GM23338 (cell line): ENCODE measurements around the gene DPP10. TPM values are rescaled to one million over a fixed set of nuclear protein-coding genes. Genes with fewer than 3 reads are reported as not detected.

Experiments used
- ATAC-seq: fragments of 200-7000 bp; cut with Tn5 transposase; 3 replicates; pipeline ENCODE4 v1.9.1; 2020
- DNase-seq: peaks from one replicate; pipeline ENCODE4 v3.0.0-alpha.2; 2015; ENCODE audit warnings: low spot score
- H2AFZ ChIP-seq: fragments of 200-600 bp; sonication (generic); 2 replicates; pipeline ENCODE4 v1.8.0; 2016; ENCODE audit warnings: antibody characterized with exemption, mild to moderate bottlenecking, moderate library complexity
- H3F3A ChIP-seq: fragments of 200-600 bp; sonication (generic); replicated peaks from 2 replicates; pipeline ENCODE4 v1.8.0; 2017; ENCODE audit warnings: antibody characterized with exemption, mixed run types, low read depth
- H3K27ac ChIP-seq: fragments of 200-600 bp; sonication (generic); 2 replicates; pipeline ENCODE4 v1.6.1; 2016; ENCODE audit warnings: low read depth
- H3K27me3 ChIP-seq: fragments of 200-600 bp; sonication (generic); 2 replicates; pipeline ENCODE4 v1.8.0; 2016; ENCODE audit warnings: mild to moderate bottlenecking, mixed run types, moderate library complexity; ENCODE audit not compliant: insufficient read depth
- H3K36me3 ChIP-seq: fragments of 200-600 bp; sonication (generic); 2 replicates; pipeline ENCODE4 v1.8.0; 2016; ENCODE audit warnings: mild to moderate bottlenecking; ENCODE audit not compliant: insufficient read depth
- H3K4me1 ChIP-seq: fragments of 200-600 bp; sonication (generic); 2 replicates; pipeline ENCODE4 v1.8.0; 2016; ENCODE audit warnings: mild to moderate bottlenecking, moderate library complexity; ENCODE audit not compliant: insufficient read depth
- H3K4me2 ChIP-seq: fragments of 200-600 bp; sonication (generic); 2 replicates; pipeline ENCODE4 v1.7.1; 2017; ENCODE audit warnings: mixed run types
- H3K4me3 ChIP-seq: fragments of 200-600 bp; sonication (generic); 2 replicates; pipeline ENCODE4 v1.6.1; 2016; ENCODE audit warnings: mixed run types
- H3K79me2 ChIP-seq: fragments of 200-600 bp; sonication (generic); replicated peaks from 2 replicates; pipeline ENCODE4 v1.8.0; 2017; ENCODE audit warnings: mild to moderate bottlenecking; ENCODE audit not compliant: insufficient read depth
- H3K9me2 ChIP-seq: fragments of 200-600 bp; sonication (generic); 2 replicates; pipeline ENCODE4 v1.8.0; 2017; ENCODE audit not compliant: insufficient read depth
- H4K20me1 ChIP-seq: fragments of 200-600 bp; sonication (generic); replicated peaks from 2 replicates; pipeline ENCODE4 v1.8.0; 2017; ENCODE audit warnings: mild to moderate bottlenecking; ENCODE audit not compliant: insufficient read depth
- H3K27ac Mint-ChIP-seq: 2 replicates; pipeline ENCODE4 v1.8.0; 2020; ENCODE audit warnings: inconsistent platforms, mild to moderate bottlenecking, moderate library complexity, mixed read lengths
- H3K27me3 Mint-ChIP-seq: 3 replicates; pipeline ENCODE4 v1.8.0; 2022; ENCODE audit warnings: low read depth, mild to moderate bottlenecking, moderate library complexity, mixed read lengths, inconsistent platforms; ENCODE audit not compliant: insufficient read depth, poor library complexity
- H3K36me3 Mint-ChIP-seq: 3 replicates; pipeline ENCODE4 v1.8.0; 2021; ENCODE audit warnings: low read depth, mild to moderate bottlenecking, inconsistent platforms, moderate library complexity, mixed read lengths
- H3K4me1 Mint-ChIP-seq: 3 replicates; pipeline ENCODE4 v1.8.0; 2020; ENCODE audit warnings: mild to moderate bottlenecking, inconsistent platforms, mixed read lengths
- H3K4me3 Mint-ChIP-seq: 3 replicates; pipeline ENCODE4 v1.8.0; 2021; ENCODE audit warnings: moderate library complexity, mild to moderate bottlenecking, inconsistent platforms, mixed read lengths
- H3K9me3 Mint-ChIP-seq: 3 replicates; pipeline ENCODE4 v1.8.0; 2020; ENCODE audit warnings: moderate library complexity, mild to moderate bottlenecking, inconsistent platforms, mixed read lengths
- CREB1 ChIP-seq: fragments of 250-450 bp; sonication (Bioruptor Pico); IDR thresholded peaks from 2 replicates; pipeline ENCODE4 v1.5.0; 2020; ENCODE audit warnings: low read depth, mild to moderate bottlenecking, moderate library complexity
- EZH2 ChIP-seq: fragments of 200-600 bp; sonication (generic); IDR thresholded peaks from one replicate; pipeline ENCODE4 v1.8.0; 2017; ENCODE audit warnings: antibody characterized with exemption, mild to moderate bottlenecking, low read depth; ENCODE audit not compliant: unreplicated experiment
- EZH2phosphoT487 ChIP-seq: fragments of 200-600 bp; sonication (generic); IDR thresholded peaks from one replicate; pipeline ENCODE4 v1.8.1; 2018; ENCODE audit warnings: antibody characterized with exemption; ENCODE audit not compliant: unreplicated experiment
- JUNB ChIP-seq: IDR thresholded peaks from one replicate; pipeline ENCODE4 v1.6.1; 2016; ENCODE audit warnings: antibody characterized with exemption; ENCODE audit not compliant: unreplicated experiment
- NANOG ChIP-seq: IDR thresholded peaks from 2 replicates; pipeline ENCODE4 v1.6.1; 2016; ENCODE audit warnings: antibody characterized with exemption, borderline replicate concordance
- POLR2AphosphoS5 ChIP-seq: IDR thresholded peaks from 2 replicates; pipeline ENCODE4 v1.6.1; 2016; ENCODE audit warnings: antibody characterized with exemption, low read depth
- STAT1 ChIP-seq: IDR thresholded peaks from one replicate; pipeline ENCODE4 v1.6.1; 2016; ENCODE audit warnings: antibody characterized with exemption; ENCODE audit not compliant: unreplicated experiment
- ZNF114 ChIP-seq: fragments of 250-450 bp; sonication (Bioruptor Pico); IDR thresholded peaks from 2 replicates; pipeline ENCODE4 v1.5.0; 2020; ENCODE audit warnings: mild to moderate bottlenecking, moderate library complexity
- ZNF331 ChIP-seq: fragments of 250-450 bp; sonication (Bioruptor Pico); IDR thresholded peaks from 2 replicates; pipeline ENCODE4 v1.5.0; 2020; ENCODE audit warnings: low read depth, mild to moderate bottlenecking, moderate library complexity
- polyA plus RNA-seq: library from polyadenylated mRNA; unstranded; fragments of >200 nt; fragmentation: Nextera tagmentation; extraction: Ambion mirVana; gene quantifications from 2 replicates; pipeline ENCODE4 v1.2.1, GENCODE V29; 2016
- total RNA-seq: library from RNA; depleted of rRNA; stranded (reverse); fragments of >200 nt; shearing (Covaris generic); gene quantifications from 2 replicates; pipeline ENCODE4 v1.2.3, GENCODE V29; 2014
- TF ChIP-seq, protein P1 (sequence below), 2 experiments: fragments of 200-600 bp in 1 of 2; sonication (generic) in 1 of 2; conservative IDR thresholded peaks; 2 replicates each; pipeline versions ENCODE4 v1.5.1 to v1.6.1; 2016 to 2017; ENCODE audit warnings: antibody characterized with exemption in 2 of 2, low read depth in 2 of 2, mild to moderate bottlenecking in 2 of 2, moderate library complexity in 1 of 2
- TF ChIP-seq, protein P2 (sequence below): IDR thresholded peaks from 2 replicates; pipeline ENCODE4 v1.6.1; 2016; ENCODE audit warnings: antibody characterized with exemption
- TF ChIP-seq, protein P3 (sequence below): IDR thresholded peaks from one replicate; pipeline ENCODE4 v1.6.1; 2018; ENCODE audit warnings: antibody characterized with exemption; ENCODE audit not compliant: unreplicated experiment

DPP10 gene
- total and polyA plus RNA-seq, 2 experiments from 2014 or later: 3.6 to 14.8 TPM

DNA sequence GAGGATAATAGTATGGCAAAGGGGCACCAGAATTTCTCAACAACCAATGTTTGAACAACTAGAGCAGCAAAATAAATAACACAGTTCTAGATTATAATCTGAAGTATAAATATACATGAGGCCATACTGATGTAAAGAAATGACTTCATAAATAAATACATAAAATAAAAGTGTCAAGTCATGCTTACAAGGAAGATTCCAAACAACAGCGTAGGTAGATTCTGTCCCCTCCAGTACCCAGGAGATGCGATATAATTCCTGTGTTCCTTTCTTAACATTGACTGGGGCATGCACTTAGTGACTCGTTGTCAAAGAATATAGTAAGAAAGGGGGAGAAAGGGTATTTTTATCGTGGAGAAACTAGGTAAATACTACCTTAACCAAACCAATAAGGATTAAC is 355.1 kb downstream of the DPP10 start:
- H3K36me3 ChIP-seq: no peaks in the 10 kb centered on the region
- no peaks in the 10 kb centered on the region for H3K4me1 ChIP-seq
- H3K4me2 ChIP-seq: no peak overlapping the region
- peaks cover 6% of the 10 kb centered on the region; the same call in 1 of the 2 replicates for H3K9me2 ChIP-seq
- no peaks in the 10 kb centered on the region for H4K20me1 ChIP-seq
- no peaks in the 10 kb centered on the region for H3F3A ChIP-seq
- no peaks in the 10 kb centered on the region for H3K4me1 Mint-ChIP-seq
- H3K27me3 ChIP-seq: no peaks in the 10 kb centered on the region
- TF ChIP-seq NANOG (no peak), CREB1 (CRISPR knock-in tag) (no peak), ZNF331 (CRISPR knock-in tag) (no peak), ZNF114 (CRISPR knock-in tag) (no peak), JUNB (no peak), EZH2phosphoT487 (no peak), STAT1 (no peak), POLR2AphosphoS5 (no peak), EZH2 (no peak)
- TF ChIP-seq, protein P1, sequence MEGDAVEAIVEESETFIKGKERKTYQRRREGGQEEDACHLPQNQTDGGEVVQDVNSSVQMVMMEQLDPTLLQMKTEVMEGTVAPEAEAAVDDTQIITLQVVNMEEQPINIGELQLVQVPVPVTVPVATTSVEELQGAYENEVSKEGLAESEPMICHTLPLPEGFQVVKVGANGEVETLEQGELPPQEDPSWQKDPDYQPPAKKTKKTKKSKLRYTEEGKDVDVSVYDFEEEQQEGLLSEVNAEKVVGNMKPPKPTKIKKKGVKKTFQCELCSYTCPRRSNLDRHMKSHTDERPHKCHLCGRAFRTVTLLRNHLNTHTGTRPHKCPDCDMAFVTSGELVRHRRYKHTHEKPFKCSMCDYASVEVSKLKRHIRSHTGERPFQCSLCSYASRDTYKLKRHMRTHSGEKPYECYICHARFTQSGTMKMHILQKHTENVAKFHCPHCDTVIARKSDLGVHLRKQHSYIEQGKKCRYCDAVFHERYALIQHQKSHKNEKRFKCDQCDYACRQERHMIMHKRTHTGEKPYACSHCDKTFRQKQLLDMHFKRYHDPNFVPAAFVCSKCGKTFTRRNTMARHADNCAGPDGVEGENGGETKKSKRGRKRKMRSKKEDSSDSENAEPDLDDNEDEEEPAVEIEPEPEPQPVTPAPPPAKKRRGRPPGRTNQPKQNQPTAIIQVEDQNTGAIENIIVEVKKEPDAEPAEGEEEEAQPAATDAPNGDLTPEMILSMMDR (conservative IDR thresholded peaks at IDR 0.05; ENCODE audit: low read depth in 2 of 2): no peak
- TF ChIP-seq, protein P2, sequence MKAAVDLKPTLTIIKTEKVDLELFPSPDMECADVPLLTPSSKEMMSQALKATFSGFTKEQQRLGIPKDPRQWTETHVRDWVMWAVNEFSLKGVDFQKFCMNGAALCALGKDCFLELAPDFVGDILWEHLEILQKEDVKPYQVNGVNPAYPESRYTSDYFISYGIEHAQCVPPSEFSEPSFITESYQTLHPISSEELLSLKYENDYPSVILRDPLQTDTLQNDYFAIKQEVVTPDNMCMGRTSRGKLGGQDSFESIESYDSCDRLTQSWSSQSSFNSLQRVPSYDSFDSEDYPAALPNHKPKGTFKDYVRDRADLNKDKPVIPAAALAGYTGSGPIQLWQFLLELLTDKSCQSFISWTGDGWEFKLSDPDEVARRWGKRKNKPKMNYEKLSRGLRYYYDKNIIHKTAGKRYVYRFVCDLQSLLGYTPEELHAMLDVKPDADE: no peak
- TF ChIP-seq, protein P3, sequence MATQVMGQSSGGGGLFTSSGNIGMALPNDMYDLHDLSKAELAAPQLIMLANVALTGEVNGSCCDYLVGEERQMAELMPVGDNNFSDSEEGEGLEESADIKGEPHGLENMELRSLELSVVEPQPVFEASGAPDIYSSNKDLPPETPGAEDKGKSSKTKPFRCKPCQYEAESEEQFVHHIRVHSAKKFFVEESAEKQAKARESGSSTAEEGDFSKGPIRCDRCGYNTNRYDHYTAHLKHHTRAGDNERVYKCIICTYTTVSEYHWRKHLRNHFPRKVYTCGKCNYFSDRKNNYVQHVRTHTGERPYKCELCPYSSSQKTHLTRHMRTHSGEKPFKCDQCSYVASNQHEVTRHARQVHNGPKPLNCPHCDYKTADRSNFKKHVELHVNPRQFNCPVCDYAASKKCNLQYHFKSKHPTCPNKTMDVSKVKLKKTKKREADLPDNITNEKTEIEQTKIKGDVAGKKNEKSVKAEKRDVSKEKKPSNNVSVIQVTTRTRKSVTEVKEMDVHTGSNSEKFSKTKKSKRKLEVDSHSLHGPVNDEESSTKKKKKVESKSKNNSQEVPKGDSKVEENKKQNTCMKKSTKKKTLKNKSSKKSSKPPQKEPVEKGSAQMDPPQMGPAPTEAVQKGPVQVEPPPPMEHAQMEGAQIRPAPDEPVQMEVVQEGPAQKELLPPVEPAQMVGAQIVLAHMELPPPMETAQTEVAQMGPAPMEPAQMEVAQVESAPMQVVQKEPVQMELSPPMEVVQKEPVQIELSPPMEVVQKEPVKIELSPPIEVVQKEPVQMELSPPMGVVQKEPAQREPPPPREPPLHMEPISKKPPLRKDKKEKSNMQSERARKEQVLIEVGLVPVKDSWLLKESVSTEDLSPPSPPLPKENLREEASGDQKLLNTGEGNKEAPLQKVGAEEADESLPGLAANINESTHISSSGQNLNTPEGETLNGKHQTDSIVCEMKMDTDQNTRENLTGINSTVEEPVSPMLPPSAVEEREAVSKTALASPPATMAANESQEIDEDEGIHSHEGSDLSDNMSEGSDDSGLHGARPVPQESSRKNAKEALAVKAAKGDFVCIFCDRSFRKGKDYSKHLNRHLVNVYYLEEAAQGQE: no peak
- no peak overlapping the region for H3K27ac ChIP-seq
- H3K27ac Mint-ChIP-seq: no peak overlapping the region
- H3K79me2 ChIP-seq: no peaks in the 10 kb centered on the region
- ATAC-seq: no peak
- DNase-seq: no peak
- H3K4me3 Mint-ChIP-seq: no peak overlapping the region
- peaks cover 2% of the 10 kb centered on the region for H3K27me3 Mint-ChIP-seq
- no peak overlapping the region for H2AFZ ChIP-seq
- no peak overlapping the region for H3K4me3 ChIP-seq
- H3K36me3 Mint-ChIP-seq: no peaks in the 10 kb centered on the region
- peaks cover 6% of the 10 kb centered on the region; the same call in 2 of the 3 replicates for H3K9me3 Mint-ChIP-seq
